Sigmoid colon (tissue), 3 donors: ENCODE data around the gene MROH7.

ENCODE experiments used
- POLR2A ChIP-seq, 2 donors: fragments of 450-650 bp; IDR thresholded peaks; one replicate each; pipeline ENCODE4 v1.6.1; 2016; ENCODE audit warnings: antibody characterized with exemption in 2 of 2, mild to moderate bottlenecking in 2 of 2, moderate library complexity in 2 of 2
- TF ChIP-seq, protein P1 (sequence below), 4 experiments: fragments of 450-650 bp in 3 of 4; fragments of 200-600 bp in 1 of 4; IDR thresholded peaks; one replicate each; pipeline ENCODE4 v1.5.1; 2016 to 2019; ENCODE audit warnings: antibody characterized with exemption in 4 of 4, mild to moderate bottlenecking in 3 of 4, moderate library complexity in 2 of 4

DNA sequence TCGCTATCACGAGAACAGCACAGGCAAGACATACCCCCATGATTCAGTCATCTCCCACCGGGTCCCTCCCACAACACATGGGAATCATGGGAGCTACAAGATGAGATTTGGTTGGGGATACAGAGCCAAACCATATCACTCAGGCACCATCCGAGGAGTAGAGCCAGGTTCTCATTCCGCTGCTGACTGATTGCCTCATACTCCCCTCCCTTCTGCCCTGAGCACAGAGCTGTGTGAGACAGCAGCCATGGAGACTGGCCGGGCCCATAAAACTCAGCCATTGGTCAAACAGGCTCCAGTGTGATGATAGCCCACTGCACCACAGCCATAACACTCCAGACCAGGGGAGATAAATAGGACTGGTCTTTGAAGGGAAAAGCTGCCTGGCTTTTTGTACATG, 96.7 kb downstream of the MROH7 start:
- TF ChIP-seq, protein P1, sequence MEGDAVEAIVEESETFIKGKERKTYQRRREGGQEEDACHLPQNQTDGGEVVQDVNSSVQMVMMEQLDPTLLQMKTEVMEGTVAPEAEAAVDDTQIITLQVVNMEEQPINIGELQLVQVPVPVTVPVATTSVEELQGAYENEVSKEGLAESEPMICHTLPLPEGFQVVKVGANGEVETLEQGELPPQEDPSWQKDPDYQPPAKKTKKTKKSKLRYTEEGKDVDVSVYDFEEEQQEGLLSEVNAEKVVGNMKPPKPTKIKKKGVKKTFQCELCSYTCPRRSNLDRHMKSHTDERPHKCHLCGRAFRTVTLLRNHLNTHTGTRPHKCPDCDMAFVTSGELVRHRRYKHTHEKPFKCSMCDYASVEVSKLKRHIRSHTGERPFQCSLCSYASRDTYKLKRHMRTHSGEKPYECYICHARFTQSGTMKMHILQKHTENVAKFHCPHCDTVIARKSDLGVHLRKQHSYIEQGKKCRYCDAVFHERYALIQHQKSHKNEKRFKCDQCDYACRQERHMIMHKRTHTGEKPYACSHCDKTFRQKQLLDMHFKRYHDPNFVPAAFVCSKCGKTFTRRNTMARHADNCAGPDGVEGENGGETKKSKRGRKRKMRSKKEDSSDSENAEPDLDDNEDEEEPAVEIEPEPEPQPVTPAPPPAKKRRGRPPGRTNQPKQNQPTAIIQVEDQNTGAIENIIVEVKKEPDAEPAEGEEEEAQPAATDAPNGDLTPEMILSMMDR (IDR thresholded peaks at IDR 0.05), result no peak
- no peak for TF ChIP-seq POLR2A (IDR thresholded peaks at IDR 0.05)
